ENCODE data around the gene OTUB2.

DNA sequence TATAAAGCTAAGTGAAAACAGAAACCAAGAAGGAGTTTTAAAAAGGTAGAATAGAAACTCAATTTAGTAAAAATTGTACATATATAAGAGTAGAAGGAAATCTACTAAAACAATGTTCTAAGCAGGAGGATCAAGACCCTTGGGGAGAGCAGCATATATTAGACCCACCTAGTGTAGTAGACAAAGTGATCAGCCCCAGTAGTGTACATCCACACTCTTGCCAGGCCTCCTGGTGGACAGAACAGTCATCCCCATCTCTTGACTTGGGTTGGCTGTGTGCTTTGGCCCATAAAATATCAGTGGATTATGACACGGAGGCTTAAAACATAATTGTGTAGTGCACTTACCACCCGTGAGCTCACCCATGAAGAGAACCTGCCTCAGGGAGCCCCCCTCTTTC lies 10.9 kb upstream of the OTUB2 start:
- no peak for TF ChIP-seq EZH2phosphoT487 (IDR thresholded peaks at IDR 0.05; ENCODE audit: borderline replicate concordance, low read length)
- TF ChIP-seq, protein P1, sequence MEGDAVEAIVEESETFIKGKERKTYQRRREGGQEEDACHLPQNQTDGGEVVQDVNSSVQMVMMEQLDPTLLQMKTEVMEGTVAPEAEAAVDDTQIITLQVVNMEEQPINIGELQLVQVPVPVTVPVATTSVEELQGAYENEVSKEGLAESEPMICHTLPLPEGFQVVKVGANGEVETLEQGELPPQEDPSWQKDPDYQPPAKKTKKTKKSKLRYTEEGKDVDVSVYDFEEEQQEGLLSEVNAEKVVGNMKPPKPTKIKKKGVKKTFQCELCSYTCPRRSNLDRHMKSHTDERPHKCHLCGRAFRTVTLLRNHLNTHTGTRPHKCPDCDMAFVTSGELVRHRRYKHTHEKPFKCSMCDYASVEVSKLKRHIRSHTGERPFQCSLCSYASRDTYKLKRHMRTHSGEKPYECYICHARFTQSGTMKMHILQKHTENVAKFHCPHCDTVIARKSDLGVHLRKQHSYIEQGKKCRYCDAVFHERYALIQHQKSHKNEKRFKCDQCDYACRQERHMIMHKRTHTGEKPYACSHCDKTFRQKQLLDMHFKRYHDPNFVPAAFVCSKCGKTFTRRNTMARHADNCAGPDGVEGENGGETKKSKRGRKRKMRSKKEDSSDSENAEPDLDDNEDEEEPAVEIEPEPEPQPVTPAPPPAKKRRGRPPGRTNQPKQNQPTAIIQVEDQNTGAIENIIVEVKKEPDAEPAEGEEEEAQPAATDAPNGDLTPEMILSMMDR (IDR thresholded peaks at IDR 0.05; ENCODE audit: low read depth, low read length, poor library complexity, severe bottlenecking), result no peak
